ENCODE measurements around the gene ALDH18A1. TPM values are rescaled to one million over a fixed set of nuclear protein-coding genes. Genes with fewer than 3 reads are reported as not detected.
A peak's percentile ranks its signal among the peaks of the same experiment; 100 is the strongest.

The ALDH18A1 gene
- total RNA-seq, 2 donors from 2014 or later: 38.9 to 46.4 TPM

DNA sequence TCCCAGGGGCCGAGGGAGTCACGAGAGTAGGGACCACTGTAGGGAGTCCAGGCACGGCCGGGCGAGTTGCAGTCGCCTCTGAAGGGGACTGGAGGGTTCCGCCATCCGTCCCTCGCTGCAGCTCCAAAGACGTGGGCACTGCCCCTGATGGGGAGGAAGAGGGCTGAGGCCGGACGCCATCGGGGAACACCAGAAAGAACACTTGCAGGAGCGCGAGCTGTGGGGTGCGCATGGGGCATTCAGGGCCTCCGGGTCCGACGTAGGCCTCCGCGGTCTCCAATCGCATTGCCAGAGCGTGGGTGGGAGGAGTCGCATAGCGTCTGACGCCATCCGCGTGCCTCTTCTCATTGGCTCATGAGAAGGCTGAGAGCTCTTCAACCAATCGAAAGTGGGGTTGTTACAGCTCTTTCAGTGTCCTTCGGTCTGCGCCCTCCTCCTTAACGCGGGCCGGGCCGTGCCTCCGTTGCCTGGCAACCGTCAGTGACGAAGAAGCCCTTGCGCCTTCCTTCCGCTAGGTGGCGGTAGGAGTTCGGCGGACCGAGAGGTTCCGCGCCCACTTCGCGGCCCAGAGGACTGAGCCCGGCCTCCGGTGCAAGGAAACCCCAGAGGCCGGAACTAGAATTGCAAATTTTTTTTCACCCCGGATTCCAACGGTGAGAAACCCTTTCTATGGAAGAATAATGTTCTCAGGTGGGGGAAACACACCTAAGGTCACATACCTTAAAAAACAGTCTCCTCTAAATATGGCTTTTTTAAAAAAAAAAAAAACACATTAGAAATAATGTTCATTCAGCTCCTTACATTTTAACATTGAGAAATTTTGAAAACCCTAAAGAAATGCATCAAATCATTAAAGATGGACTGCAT is 37.4 kb upstream of the ALDH18A1 start, which contains the start of gene TCTN3:
Gene TCTN3 (minus strand): TSS at position 260 of the 867 bp plus-strand sequence. CDS start 28 bp downstream, at position 232.
- Histone ChIP-seq H3K36me3 (replicated peaks in 1 of 2; ENCODE audit: insufficient read depth in 1 of 2, low read depth in 2 of 2) (no peaks in the 10 kb centered on the region), H3K4me1 (peaks cover 25% of the 10 kb centered on the region), H3K27ac (peak within 1 kb of the TSS; percentile 41 to 88 (median 71)), H3K9me3 (no peaks in the 10 kb centered on the region), H3K27me3 (no peaks in the 10 kb centered on the region), H3K4me3 (peak within 1 kb of the TSS; percentile 73 to 90)
- DNase-seq (peak; percentile 97 to 99 (median 98)), ATAC-seq (peak; percentile 100)
- peak; percentile 54 to 84 (median 80) for TF ChIP-seq POLR2A (IDR thresholded peaks at IDR 0.05)
- TF ChIP-seq, protein P1, sequence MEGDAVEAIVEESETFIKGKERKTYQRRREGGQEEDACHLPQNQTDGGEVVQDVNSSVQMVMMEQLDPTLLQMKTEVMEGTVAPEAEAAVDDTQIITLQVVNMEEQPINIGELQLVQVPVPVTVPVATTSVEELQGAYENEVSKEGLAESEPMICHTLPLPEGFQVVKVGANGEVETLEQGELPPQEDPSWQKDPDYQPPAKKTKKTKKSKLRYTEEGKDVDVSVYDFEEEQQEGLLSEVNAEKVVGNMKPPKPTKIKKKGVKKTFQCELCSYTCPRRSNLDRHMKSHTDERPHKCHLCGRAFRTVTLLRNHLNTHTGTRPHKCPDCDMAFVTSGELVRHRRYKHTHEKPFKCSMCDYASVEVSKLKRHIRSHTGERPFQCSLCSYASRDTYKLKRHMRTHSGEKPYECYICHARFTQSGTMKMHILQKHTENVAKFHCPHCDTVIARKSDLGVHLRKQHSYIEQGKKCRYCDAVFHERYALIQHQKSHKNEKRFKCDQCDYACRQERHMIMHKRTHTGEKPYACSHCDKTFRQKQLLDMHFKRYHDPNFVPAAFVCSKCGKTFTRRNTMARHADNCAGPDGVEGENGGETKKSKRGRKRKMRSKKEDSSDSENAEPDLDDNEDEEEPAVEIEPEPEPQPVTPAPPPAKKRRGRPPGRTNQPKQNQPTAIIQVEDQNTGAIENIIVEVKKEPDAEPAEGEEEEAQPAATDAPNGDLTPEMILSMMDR (IDR thresholded peaks at IDR 0.05): peak; percentile 97 to 100 (median 100)
- 0 to 1% methylated on average over 14 to 53 of the region's 53 CpGs for WGBS, 2 donors
- intact Hi-C loops (cut with DNase I): no loop called here

DNA sequence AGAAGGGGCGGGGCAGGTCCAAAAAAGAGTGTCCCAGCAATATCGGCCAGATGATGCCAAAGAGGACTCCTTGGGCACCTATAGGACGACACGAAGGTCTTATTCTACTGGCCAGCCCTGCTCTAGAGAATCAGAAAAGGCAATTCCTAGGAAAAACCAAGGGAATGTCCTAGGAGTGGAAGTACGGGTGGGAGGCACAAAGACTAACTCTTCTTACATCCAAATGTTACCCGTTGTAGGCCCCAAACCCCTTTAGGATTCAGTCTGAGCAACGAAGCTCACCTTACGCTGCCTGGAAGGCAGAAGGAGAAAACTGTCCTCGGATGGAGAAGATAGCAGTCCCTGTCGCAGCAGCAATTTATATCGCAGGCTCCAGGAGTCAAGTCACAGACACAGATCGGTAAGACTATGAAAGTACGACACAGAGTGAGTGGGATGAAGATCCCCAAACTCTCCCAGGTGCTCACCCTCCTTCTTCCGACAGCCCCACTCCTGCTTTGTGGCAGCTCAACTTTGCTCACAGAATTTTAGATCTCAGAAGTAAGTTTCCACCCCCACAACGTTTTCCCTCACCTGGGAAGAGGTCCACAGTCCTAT is 36.7 kb upstream of the ALDH18A1 start:
- no peaks in the 10 kb centered on the region for H3K36me3 ChIP-seq (replicated peaks in 1 of 2; ENCODE audit: insufficient read depth in 1 of 2, low read depth in 2 of 2)
- H3K4me3 ChIP-seq: peak overlapping the region; percentile 73 to 90
- WGBS, 2 donors: 5% methylated on average over 15 of the region's 15 CpGs
- DNase-seq (no peak), ATAC-seq (no peak)
- H3K9me3 ChIP-seq: no peaks in the 10 kb centered on the region
- H3K27ac ChIP-seq: peak overlapping the region; percentile 41 to 88 (median 71)
- no peaks in the 10 kb centered on the region for H3K27me3 ChIP-seq
- TF ChIP-seq, protein P1 (IDR thresholded peaks at IDR 0.05): no peak
- TF ChIP-seq POLR2A (IDR thresholded peaks at IDR 0.05): no peak
- intact Hi-C loops (cut with DNase I): no loop called here
- H3K4me1 ChIP-seq: peaks cover 25% of the 10 kb centered on the region

DNA sequence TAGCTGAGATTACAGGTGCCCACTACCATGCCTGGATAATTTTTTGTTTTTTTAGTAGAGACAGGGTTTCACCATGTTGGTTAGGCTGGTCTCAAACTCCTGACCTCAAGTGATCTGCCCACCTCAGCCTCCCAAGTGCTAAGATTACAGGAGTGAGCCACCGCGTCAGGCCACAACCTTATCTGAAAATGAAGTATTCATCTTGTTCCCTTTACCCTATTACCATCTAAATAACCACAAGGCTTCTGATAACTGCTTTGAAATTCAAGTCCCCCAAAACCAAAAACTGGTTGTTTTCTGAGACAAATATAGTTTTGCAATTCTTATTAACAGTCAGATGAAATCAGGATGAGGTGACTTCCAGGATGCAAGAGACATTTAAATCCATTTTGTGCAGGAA is 34.8 kb upstream of the ALDH18A1 start:
- WGBS, 2 donors: 81 to 89% methylated on average over 2 of the region's 2 CpGs
- H3K27ac ChIP-seq: no peak overlapping the region
- DNase-seq: no peak
- H3K9me3 ChIP-seq: no peaks in the 10 kb centered on the region
- H3K36me3 ChIP-seq (replicated peaks in 1 of 2; ENCODE audit: insufficient read depth in 1 of 2, low read depth in 2 of 2): peaks cover 0 to 9% of the 10 kb centered on the region in 2 donors
- H3K4me3 ChIP-seq: no peak overlapping the region
- no peak for TF ChIP-seq POLR2A (IDR thresholded peaks at IDR 0.05)
- TF ChIP-seq, protein P1 (IDR thresholded peaks at IDR 0.05): no peak
- intact Hi-C loops (cut with DNase I): no loop called here
- peaks cover 25% of the 10 kb centered on the region for H3K4me1 ChIP-seq
- ATAC-seq: no peak
- H3K27me3 ChIP-seq: no peaks in the 10 kb centered on the region

DNA sequence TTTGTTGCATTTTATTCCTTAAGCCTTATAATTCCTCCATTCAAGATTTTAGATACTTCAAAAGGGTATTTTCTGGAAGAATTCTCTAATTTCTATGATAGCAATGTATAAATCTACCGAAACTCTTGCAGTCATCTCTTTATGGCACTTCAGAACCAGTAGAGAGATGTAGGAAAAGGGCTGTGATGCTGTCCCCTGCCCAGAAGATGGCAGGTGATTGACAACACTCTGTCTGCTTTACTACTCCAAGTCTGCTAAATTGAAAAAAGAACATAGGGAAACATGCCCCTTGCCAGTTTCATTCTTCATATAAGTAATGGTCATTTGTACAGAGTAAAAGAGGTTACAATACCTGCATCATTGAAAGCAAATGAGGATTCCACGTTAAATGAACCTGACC is 32.1 kb upstream of the ALDH18A1 start:
- Histone ChIP-seq H3K27me3 (no peaks in the 10 kb centered on the region), H3K4me3 (no peak overlapping the region), H3K9me3 (no peaks in the 10 kb centered on the region), H3K27ac (no peak overlapping the region), H3K36me3 (replicated peaks in 1 of 2; ENCODE audit: insufficient read depth in 1 of 2, low read depth in 2 of 2) (peaks cover 0 to 21% of the 10 kb centered on the region in 2 donors), H3K4me1 (peaks cover 25% of the 10 kb centered on the region)
- DNase-seq: no peak
- ATAC-seq: no peak
- TF ChIP-seq, protein P1 (IDR thresholded peaks at IDR 0.05): no peak
- no peak for TF ChIP-seq POLR2A (IDR thresholded peaks at IDR 0.05)
- WGBS, 2 donors: 56 to 57% methylated on average over 2 of the region's 2 CpGs
- intact Hi-C loops (cut with DNase I): no loop called here

Data from body of pancreas (tissue), 4 donors.